ENCODE results near the gene RNF123.

Gene RNF123

DNA sequence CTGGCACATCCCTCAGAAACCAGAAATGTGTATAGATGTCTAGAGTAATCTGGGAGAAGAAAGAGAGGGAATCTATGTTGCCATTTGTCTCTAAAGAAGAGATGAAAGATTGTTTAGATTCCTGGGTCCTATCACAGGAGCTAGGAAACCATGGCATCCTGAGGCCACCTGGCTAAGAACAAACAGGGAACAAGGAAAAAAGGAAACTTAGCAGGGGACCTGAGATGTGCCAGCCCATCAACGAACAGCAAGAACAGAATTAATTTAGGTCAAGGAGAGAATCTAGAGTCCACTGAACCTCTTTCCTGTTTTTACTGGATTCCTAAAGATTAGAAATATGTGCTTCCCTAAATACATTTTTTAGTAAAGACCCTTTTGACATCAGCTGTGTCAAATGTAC is 66.7 kb downstream of the RNF123 start:
- no peak for DNase-seq

DNA sequence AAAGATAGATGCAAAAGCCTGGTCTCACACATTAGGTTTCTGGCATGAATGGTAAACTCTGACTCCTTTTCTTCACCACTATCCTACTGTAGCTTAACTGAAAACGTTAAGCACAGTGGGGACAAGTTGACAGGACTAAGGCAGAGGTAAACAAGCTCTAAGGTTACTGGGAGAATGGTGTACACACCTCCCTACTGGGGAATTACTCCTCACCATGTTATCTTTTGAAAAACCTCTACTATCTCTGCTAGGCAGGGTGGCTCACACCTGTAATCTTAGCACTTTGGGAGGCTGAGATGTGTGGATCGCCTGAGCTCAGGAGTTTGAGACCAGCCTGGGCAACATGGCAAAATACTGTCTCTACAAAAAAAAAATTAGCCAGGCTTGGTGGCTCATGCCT is 67.8 kb downstream of the RNF123 start:
- DNase-seq: no peak

DNA sequence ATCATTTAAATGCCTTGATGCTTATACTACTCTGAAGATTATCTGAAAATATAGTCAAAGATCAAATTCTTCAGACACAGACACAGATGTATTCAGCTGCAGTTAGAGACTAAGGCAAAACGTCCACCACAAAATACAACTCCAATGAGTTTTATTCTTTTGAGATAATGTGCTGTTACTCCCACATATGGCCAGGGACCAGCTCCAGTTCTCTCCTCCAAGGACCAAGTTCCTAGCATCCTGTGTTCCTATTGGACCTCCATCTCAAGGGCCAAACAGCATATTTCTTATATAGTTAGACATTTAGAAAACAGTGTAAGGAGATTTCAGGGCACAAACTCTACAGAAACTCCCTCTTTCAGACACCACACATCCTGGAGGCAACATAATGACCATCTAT is 69.9 kb downstream of the RNF123 start:
- DNase-seq: no peak

DNA sequence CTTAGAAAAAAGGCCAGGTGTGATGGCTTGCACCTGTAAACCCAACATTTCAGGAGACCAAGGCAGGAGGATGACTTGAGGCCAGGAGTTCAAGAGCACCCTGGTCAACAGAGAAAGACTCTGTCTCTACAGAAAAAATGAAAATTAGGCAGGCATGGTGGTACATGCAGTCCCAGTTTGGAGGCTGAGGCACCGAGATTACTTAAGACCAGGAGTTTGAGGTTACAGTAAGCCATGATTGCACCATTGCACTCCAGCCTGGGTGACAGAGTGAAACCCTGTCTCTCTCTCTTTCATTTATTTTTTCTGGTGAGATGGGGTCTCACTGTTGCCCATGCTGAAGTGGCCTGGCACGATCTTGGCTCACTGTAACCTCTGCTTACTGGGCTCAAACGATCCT is 72.3 kb downstream of the RNF123 start:
- no peak for DNase-seq

DNA sequence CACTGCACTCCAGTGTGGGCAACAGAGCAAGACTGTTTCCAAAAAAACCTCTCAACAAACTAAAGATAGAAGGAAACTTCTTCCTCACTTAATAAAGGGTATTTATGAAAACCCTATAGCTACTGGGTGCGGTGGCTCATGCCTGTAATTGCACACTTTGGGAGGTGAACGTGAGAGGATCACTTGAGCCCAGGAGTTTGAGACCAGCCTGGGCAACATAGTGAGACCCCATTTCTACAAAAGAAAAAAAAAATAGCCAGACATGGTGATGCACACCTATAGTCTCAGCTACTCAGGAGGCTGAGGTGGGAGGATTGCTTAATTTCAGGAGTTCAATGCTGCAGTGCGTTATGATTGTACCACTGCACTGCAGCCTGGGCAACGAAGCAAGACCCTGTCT is 74.6 kb downstream of the RNF123 start:
- DNase-seq: no peak

DNA sequence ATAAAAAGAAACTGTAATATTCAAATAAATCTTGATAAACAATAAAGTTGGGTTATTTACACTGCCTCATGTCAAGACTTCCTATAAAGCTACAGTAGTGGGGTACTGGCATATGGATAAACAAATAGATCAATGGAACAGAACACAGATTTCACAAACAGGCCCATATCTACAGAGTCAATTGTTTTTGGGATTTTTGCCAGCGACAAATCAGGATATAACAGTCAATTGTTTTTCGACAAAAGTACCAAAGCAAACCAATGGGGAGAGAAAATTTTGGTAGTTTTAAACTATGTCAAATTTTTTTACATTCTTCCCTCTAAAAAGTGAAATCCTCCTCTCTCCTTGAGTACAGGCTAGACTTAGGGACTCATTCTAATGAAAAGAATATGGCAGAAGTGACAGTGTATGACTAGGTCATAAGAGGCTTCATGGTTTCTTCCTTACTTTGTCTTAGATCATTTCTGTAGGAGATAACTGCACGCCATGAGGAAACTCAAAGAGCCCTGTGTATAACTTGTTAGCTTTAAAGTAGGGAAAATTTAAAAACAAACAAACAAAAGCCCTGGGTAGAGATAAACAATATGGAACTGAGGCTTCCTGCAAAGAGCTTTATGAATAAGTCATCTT is 80.0 kb downstream of the RNF123 start:
- DNase-seq: no peak

DNA sequence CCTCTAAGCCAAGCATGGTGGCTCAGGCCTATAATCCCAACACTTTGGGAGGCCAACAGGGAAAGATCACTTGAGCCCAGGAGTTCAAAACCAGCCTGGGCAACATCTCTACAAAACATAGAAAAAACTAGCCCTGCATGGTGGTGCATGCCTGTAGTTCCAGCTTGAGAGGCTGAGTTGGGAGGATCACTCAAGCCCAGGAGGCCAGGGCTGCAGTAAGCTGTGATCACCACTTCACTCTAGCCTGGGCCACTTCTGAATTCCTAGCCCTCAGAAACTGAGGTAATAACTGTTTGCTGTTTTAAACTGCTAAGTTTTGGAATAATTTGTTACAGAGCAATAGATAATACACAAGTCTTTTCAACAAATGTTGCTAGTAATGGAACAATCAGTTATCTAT is 80.6 kb downstream of the RNF123 start:
- no peak for DNase-seq
